ENCODE data around the gene LRFN2. TPM values are rescaled to one million over a fixed set of nuclear protein-coding genes. Genes with fewer than 3 reads are reported as not detected.

The LRFN2 gene
- total RNA-seq, 2 experiments from 2014 or later: not detected

- Mint-ChIP-seq H3K27me3 (peaks cover 5% of the 10 kb centered on the region), H3K4me3 (no peak overlapping the region), H3K4me1 (ENCODE audit: low read depth) (no peaks in the 10 kb centered on the region), H3K36me3 (no peaks in the 10 kb centered on the region), H3K27ac (no peak overlapping the region), H3K9me3 (no peaks in the 10 kb centered on the region)
- ChIA-PET CTCF (no interaction called here), POLR2A (no interaction called here)
- intact Hi-C loops (cut with micrococcal nuclease): no loop called here
- DNase-seq: no peak
These were observed 238.6 kb downstream of the LRFN2 start for GRCh38 chr6:40348591-40348990.

- Mint-ChIP-seq H3K9me3 (no peaks in the 10 kb centered on the region), H3K4me3 (no peak overlapping the region), H3K27ac (no peak overlapping the region), H3K36me3 (no peaks in the 10 kb centered on the region), H3K4me1 (ENCODE audit: low read depth) (no peaks in the 10 kb centered on the region), H3K27me3 (peaks cover 5% of the 10 kb centered on the region)
- POLR2A ChIA-PET: no interaction called here
- intact Hi-C loops (cut with micrococcal nuclease): no loop called here
- CTCF ChIA-PET: no interaction called here
- DNase-seq: no peak
These were observed 239.6 kb downstream of the LRFN2 start for GRCh38 chr6:40347571-40348011.

GRCh38 chr6:40346246-40346645, 240.9 kb downstream of the LRFN2 start:
- intact Hi-C loops (cut with micrococcal nuclease): no loop called here
- POLR2A ChIA-PET: no interaction called here
- peaks cover 5% of the 10 kb centered on the region for H3K27me3 Mint-ChIP-seq
- H3K27ac Mint-ChIP-seq: no peak overlapping the region
- CTCF ChIA-PET: no interaction called here
- no peaks in the 10 kb centered on the region for H3K4me1 Mint-ChIP-seq (ENCODE audit: low read depth)
- H3K36me3 Mint-ChIP-seq: no peaks in the 10 kb centered on the region
- no peaks in the 10 kb centered on the region for H3K9me3 Mint-ChIP-seq
- no peak overlapping the region for H3K4me3 Mint-ChIP-seq
- DNase-seq: no peak

GRCh38 chr6:40344566-40345167, 242.5 kb downstream of the LRFN2 start:
- CTCF ChIA-PET: interaction anchor here (1.6 kb wide), 1 partner anchor 16 kb away, joined by 4 read pairs; no protein-coding TSS in a partner anchor
- no peak overlapping the region for H3K4me3 Mint-ChIP-seq
- POLR2A ChIA-PET: no interaction called here
- intact Hi-C loops (cut with micrococcal nuclease): no loop called here
- H3K9me3 Mint-ChIP-seq: no peaks in the 10 kb centered on the region
- H3K4me1 Mint-ChIP-seq (ENCODE audit: low read depth): no peaks in the 10 kb centered on the region
- H3K27me3 Mint-ChIP-seq: peaks cover 5% of the 10 kb centered on the region
- H3K36me3 Mint-ChIP-seq: no peaks in the 10 kb centered on the region
- H3K27ac Mint-ChIP-seq: no peak overlapping the region
- no peak for DNase-seq

- no peak for DNase-seq
- H3K27me3 Mint-ChIP-seq: peaks cover 5% of the 10 kb centered on the region
- intact Hi-C loops (cut with micrococcal nuclease): no loop called here
- CTCF ChIA-PET: interaction anchor here (1.6 kb wide), 1 partner anchor 16 kb away, joined by 4 read pairs; no protein-coding TSS in a partner anchor
- H3K36me3 Mint-ChIP-seq: no peaks in the 10 kb centered on the region
- no peaks in the 10 kb centered on the region for H3K4me1 Mint-ChIP-seq (ENCODE audit: low read depth)
- no peaks in the 10 kb centered on the region for H3K9me3 Mint-ChIP-seq
- no peak overlapping the region for H3K4me3 Mint-ChIP-seq
- no peak overlapping the region for H3K27ac Mint-ChIP-seq
- POLR2A ChIA-PET: no interaction called here
These were observed 243.1 kb downstream of the LRFN2 start for GRCh38 chr6:40343877-40344565.

- no peaks in the 10 kb centered on the region for H3K36me3 Mint-ChIP-seq
- H3K4me1 Mint-ChIP-seq (ENCODE audit: low read depth): no peaks in the 10 kb centered on the region
- peaks cover 5% of the 10 kb centered on the region for H3K27me3 Mint-ChIP-seq
- H3K4me3 Mint-ChIP-seq: no peak overlapping the region
- no peak overlapping the region for H3K27ac Mint-ChIP-seq
- no peak for DNase-seq
- ChIA-PET POLR2A (no interaction called here), CTCF (no interaction called here)
- no peaks in the 10 kb centered on the region for H3K9me3 Mint-ChIP-seq
- intact Hi-C loops (cut with micrococcal nuclease): no loop called here
These were observed 243.8 kb downstream of the LRFN2 start for GRCh38 chr6:40343318-40343876.

GRCh38 chr6:40342723-40343122, 244.4 kb downstream of the LRFN2 start:
- H3K4me3 Mint-ChIP-seq: no peak overlapping the region
- ChIA-PET POLR2A (no interaction called here), CTCF (no interaction called here)
- intact Hi-C loops (cut with micrococcal nuclease): no loop called here
- H3K4me1 Mint-ChIP-seq (ENCODE audit: low read depth): no peaks in the 10 kb centered on the region
- H3K27me3 Mint-ChIP-seq: peaks cover 5% of the 10 kb centered on the region
- H3K9me3 Mint-ChIP-seq: no peaks in the 10 kb centered on the region
- no peak overlapping the region for H3K27ac Mint-ChIP-seq
- H3K36me3 Mint-ChIP-seq: no peaks in the 10 kb centered on the region
- DNase-seq: no peak

GRCh38 chr6:40341726-40342125, 245.4 kb downstream of the LRFN2 start:
- intact Hi-C loops (cut with micrococcal nuclease): no loop called here

More at GRCh38 chr6:40341726-40342125, 245.4 kb downstream of the LRFN2 start:
- H3K27me3 Mint-ChIP-seq: peaks cover 2% of the 10 kb centered on the region
- ChIA-PET CTCF (no interaction called here), POLR2A (no interaction called here)
- no peak overlapping the region for H3K27ac Mint-ChIP-seq
- no peaks in the 10 kb centered on the region for H3K4me1 Mint-ChIP-seq (ENCODE audit: low read depth)
- H3K9me3 Mint-ChIP-seq: no peaks in the 10 kb centered on the region
- no peak for DNase-seq
- no peak overlapping the region for H3K4me3 Mint-ChIP-seq
- no peaks in the 10 kb centered on the region for H3K36me3 Mint-ChIP-seq
